ENCODE results near the gene CFAP52.
"Not testable (repeated sequence)": the region's sequence is repeated elsewhere in the genome, so short reads cannot be mapped to it uniquely, and the experiment has no call there.

CFAP52 gene

DNA sequence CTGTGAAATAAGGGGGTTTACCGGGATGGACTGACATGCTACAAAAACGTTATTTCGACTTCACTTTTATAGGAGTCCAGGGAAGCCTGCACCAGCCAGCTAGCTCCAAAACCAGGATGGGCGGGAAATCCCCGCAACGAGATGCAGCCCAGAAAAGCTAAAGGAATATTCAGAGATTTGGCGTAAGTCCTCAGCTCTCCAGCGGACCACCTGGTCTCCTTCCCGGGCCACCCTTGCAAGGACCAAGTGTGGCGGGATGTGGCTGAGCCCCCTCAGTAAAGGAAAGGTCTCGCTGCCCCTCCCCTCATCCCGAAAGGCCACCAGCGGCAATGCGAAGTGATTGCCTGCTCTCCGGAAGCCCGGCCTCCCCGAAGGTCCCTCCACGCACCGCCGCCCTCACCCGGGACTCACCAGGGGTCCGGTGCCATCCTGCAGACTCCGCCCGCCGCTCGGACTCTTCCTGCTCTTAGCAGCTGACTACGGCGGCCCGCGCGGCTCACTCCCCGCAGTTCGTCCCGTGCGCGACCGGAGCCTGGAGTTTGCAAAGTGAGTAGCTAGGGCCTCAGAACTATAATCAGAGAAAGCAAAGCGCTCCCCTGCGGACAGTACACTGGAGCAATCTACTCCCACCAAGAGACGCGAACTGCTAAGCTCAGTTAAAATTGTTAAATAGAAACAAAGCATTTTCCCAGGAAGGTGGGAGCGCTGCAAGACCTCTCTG, 901 bp upstream of the CFAP52 start, which contains the start of gene STX8:
Gene STX8, minus strand, starts transcription at position 440 of the 721 bp plus-strand sequence. Its CDS starts 12 bp downstream, at position 428.
- peak; percentile 59 to 82 for DNase-seq (ENCODE audit: low read depth in 1 of 2, low spot score in 1 of 2)
- H3K4me3 ChIP-seq (replicated peaks; ENCODE audit: insufficient read depth, low read length) = peak within 1 kb of the TSS; percentile 86
- H3K27me3 ChIP-seq (ENCODE audit: insufficient read depth, poor library complexity, severe bottlenecking) = no peaks in the 10 kb centered on the region
- TF ChIP-seq SPI1 (IDR thresholded peaks at IDR 0.05; ENCODE audit: borderline replicate concordance, low read depth) (no peak), POLR2AphosphoS5 (IDR thresholded peaks at IDR 0.05; ENCODE audit: low read depth) (peak; percentile 33; the same call in 1 of the 2 replicates)
- H3K27ac ChIP-seq (replicated peaks) = peak within 1 kb of the TSS; percentile 58

DNA sequence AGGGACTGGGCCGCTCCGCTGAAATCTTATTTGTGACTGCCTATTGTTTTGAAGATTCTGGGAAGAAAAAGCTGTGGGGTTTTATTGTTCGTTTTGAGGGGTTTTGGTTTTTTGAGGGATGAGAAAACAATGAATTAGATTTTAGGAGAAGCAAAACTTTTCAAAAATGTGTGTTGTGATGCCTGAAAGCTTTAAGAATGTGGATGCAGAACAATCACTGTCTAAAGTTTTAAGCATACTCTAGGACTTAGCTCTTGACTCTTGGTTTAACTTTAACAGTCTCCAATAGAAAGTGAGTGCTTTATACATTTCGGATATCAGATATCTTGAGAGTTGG, 899 bp downstream of the CFAP52 start:
- no peak overlapping the region for H3K4me3 ChIP-seq (replicated peaks; ENCODE audit: insufficient read depth, low read length)
- no peak overlapping the region for H3K27ac ChIP-seq (replicated peaks)
- no peak for DNase-seq (ENCODE audit: low read depth in 1 of 2, low spot score in 1 of 2)
- no peaks in the 10 kb centered on the region for H3K27me3 ChIP-seq (ENCODE audit: insufficient read depth, poor library complexity, severe bottlenecking)
- no peak for TF ChIP-seq GABPA (IDR thresholded peaks at IDR 0.05; ENCODE audit: low read depth)
- no peak for TF ChIP-seq SPI1 (IDR thresholded peaks at IDR 0.05; ENCODE audit: borderline replicate concordance, low read depth)
- TF ChIP-seq POLR2AphosphoS5 (IDR thresholded peaks at IDR 0.05; ENCODE audit: low read depth) = no peak

DNA sequence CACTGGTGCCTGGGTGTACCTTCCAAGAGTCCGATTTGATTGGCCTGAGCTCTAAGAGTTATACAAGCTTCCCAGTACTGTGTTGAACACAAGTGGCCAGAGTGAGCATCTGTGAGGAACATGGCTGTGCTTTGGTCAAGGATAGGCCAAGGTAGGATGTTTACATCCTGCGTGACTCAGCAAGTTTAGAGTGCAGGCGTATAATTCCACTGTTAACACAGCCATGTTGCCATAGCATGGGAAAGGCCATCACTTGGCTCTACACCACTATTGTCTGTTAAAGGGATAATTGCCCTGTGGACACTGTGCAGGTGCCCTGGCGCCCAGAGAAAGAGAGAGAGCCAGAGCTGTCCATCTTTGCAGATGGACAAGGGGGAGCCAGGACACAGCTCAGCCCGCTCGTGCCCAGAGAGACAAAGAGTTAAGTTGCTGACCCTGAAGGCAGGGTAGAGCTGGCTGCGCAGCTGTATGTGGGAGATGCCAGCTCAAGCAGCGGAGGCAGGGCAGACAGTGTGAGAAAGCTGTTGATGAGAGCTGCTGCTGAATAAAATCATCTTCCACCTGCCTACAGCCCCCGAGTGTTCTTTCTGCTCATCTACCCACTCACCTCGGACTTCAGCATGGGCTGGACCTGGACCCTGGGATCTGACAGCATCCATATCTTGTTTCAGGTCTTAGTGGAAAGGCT, 11.7 kb downstream of the CFAP52 start:
- Histone ChIP-seq H3K4me3 (replicated peaks; ENCODE audit: insufficient read depth, low read length) (no peak overlapping the region), H3K27ac (replicated peaks) (no peak overlapping the region), H3K27me3 (ENCODE audit: insufficient read depth, poor library complexity, severe bottlenecking) (no peaks in the 10 kb centered on the region)
- no peak for DNase-seq (ENCODE audit: low read depth in 1 of 2, low spot score in 1 of 2)
- TF ChIP-seq, protein P1, sequence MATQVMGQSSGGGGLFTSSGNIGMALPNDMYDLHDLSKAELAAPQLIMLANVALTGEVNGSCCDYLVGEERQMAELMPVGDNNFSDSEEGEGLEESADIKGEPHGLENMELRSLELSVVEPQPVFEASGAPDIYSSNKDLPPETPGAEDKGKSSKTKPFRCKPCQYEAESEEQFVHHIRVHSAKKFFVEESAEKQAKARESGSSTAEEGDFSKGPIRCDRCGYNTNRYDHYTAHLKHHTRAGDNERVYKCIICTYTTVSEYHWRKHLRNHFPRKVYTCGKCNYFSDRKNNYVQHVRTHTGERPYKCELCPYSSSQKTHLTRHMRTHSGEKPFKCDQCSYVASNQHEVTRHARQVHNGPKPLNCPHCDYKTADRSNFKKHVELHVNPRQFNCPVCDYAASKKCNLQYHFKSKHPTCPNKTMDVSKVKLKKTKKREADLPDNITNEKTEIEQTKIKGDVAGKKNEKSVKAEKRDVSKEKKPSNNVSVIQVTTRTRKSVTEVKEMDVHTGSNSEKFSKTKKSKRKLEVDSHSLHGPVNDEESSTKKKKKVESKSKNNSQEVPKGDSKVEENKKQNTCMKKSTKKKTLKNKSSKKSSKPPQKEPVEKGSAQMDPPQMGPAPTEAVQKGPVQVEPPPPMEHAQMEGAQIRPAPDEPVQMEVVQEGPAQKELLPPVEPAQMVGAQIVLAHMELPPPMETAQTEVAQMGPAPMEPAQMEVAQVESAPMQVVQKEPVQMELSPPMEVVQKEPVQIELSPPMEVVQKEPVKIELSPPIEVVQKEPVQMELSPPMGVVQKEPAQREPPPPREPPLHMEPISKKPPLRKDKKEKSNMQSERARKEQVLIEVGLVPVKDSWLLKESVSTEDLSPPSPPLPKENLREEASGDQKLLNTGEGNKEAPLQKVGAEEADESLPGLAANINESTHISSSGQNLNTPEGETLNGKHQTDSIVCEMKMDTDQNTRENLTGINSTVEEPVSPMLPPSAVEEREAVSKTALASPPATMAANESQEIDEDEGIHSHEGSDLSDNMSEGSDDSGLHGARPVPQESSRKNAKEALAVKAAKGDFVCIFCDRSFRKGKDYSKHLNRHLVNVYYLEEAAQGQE (IDR thresholded peaks at IDR 0.05; ENCODE audit: insufficient replicate concordance, low read depth) = no peak
- no peak for TF ChIP-seq POLR2AphosphoS5 (IDR thresholded peaks at IDR 0.05; ENCODE audit: low read depth)
- TF ChIP-seq, protein P2, sequence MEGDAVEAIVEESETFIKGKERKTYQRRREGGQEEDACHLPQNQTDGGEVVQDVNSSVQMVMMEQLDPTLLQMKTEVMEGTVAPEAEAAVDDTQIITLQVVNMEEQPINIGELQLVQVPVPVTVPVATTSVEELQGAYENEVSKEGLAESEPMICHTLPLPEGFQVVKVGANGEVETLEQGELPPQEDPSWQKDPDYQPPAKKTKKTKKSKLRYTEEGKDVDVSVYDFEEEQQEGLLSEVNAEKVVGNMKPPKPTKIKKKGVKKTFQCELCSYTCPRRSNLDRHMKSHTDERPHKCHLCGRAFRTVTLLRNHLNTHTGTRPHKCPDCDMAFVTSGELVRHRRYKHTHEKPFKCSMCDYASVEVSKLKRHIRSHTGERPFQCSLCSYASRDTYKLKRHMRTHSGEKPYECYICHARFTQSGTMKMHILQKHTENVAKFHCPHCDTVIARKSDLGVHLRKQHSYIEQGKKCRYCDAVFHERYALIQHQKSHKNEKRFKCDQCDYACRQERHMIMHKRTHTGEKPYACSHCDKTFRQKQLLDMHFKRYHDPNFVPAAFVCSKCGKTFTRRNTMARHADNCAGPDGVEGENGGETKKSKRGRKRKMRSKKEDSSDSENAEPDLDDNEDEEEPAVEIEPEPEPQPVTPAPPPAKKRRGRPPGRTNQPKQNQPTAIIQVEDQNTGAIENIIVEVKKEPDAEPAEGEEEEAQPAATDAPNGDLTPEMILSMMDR (IDR thresholded peaks at IDR 0.05; ENCODE audit: insufficient read depth, low read length) = no peak
- no peak for TF ChIP-seq SPI1 (IDR thresholded peaks at IDR 0.05; ENCODE audit: borderline replicate concordance, low read depth)
- no peak for TF ChIP-seq GABPA (IDR thresholded peaks at IDR 0.05; ENCODE audit: low read depth)

DNA sequence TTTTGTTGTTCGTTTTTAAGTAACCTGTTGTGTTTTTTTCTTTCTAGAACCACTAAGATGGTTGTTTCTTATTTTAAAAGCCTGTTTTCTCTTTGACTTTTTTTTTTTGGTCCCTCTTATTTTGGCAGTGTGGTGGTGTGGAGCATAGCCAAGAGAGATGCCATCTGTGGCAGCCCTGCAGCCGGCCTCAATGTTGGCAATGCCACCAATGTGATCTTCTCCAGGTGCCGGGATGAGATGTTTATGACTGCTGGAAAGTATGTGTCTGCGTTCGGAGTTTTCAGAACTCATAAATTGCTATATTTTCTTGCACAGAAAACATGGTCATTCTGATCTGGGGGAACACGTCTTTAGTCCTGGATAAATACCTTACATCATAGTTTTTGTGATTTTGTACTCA, 17.6 kb downstream of the CFAP52 start:
- no peak for DNase-seq (ENCODE audit: low read depth in 1 of 2, low spot score in 1 of 2)
- H3K27ac ChIP-seq (replicated peaks) = no peak overlapping the region
- TF ChIP-seq POLR2AphosphoS5 (IDR thresholded peaks at IDR 0.05; ENCODE audit: low read depth) (no peak), SPI1 (IDR thresholded peaks at IDR 0.05; ENCODE audit: borderline replicate concordance, low read depth) (no peak), GABPA (IDR thresholded peaks at IDR 0.05; ENCODE audit: low read depth) (no peak)
- TF ChIP-seq, protein P2 (IDR thresholded peaks at IDR 0.05; ENCODE audit: insufficient read depth, low read length) = no peak
- TF ChIP-seq, protein P1 (IDR thresholded peaks at IDR 0.05; ENCODE audit: insufficient replicate concordance, low read depth) = no peak

DNA sequence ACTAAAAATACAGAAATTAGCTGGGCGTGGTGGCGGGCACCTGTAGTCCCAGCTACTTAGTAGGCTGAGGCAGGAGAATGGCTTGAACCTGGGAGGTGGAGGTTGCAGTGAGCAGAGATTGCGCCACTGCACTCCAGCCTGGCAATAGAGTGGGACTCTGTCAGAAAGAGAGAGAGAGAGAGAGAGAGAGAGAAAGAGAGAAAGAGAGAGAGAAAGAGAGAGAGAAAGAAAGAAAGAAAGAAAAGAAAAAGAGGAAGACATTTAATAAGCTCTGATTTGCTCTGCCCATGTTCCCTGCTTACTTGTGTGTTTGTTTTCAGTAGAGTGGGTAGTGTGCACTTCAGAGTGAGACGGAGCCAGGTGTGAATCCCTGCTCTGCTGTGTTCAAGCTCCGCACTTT, 21.2 kb downstream of the CFAP52 start:
- not testable (repeated sequence) for H3K4me3 ChIP-seq (replicated peaks; ENCODE audit: insufficient read depth, low read length); DNase-seq (ENCODE audit: low read depth in 1 of 2, low spot score in 1 of 2); H3K27me3 ChIP-seq (ENCODE audit: insufficient read depth, poor library complexity, severe bottlenecking); H3K27ac ChIP-seq (replicated peaks)

More for the DNA sequence above, 17.6 kb downstream of the CFAP52 start:
- Histone ChIP-seq H3K4me3 (replicated peaks; ENCODE audit: insufficient read depth, low read length) (no peak overlapping the region), H3K27me3 (ENCODE audit: insufficient read depth, poor library complexity, severe bottlenecking) (no peaks in the 10 kb centered on the region)

All from HL-60 (cell line).